Chondrocyte (in vitro differentiated cells): ENCODE results near the gene CUL4A. TPM values are rescaled to one million over a fixed set of nuclear protein-coding genes. Genes with fewer than 3 reads are reported as not detected.

ENCODE experiments used
- DNase-seq: peaks from one replicate; pipeline ENCODE4 v3.0.0; 2021; ENCODE audit warnings: mixed read lengths, low spot score
- H3K27ac Mint-ChIP-seq: one replicate; pipeline ENCODE4 v1.8.0; 2021; ENCODE audit warnings: mild to moderate bottlenecking, moderate library complexity, mixed read lengths; ENCODE audit not compliant: unreplicated experiment
- H3K27me3 Mint-ChIP-seq: 2 replicates; pipeline ENCODE4 v1.8.0; 2021; ENCODE audit warnings: low read depth, mixed read lengths
- H3K36me3 Mint-ChIP-seq: 2 replicates; pipeline ENCODE4 v1.8.0; 2021; ENCODE audit warnings: low read depth, mixed read lengths
- H3K4me1 Mint-ChIP-seq: 2 replicates; pipeline ENCODE4 v1.8.0; 2021; ENCODE audit warnings: low read depth, mild to moderate bottlenecking, mixed read lengths
- H3K4me3 Mint-ChIP-seq: one replicate; pipeline ENCODE4 v1.8.0; 2021; ENCODE audit warnings: mild to moderate bottlenecking, moderate library complexity, mixed read lengths; ENCODE audit not compliant: unreplicated experiment
- H3K9me3 Mint-ChIP-seq: 2 replicates; pipeline ENCODE4 v1.8.0; 2021; ENCODE audit warnings: low read depth, mixed read lengths
- CTCF ChIP-seq: fragments of 200-600 bp; sonication (generic); IDR thresholded peaks from 2 replicates; pipeline ENCODE4 v1.5.0; 2021; ENCODE audit warnings: antibody characterized with exemption, mild to moderate bottlenecking, moderate library complexity
- total RNA-seq: library from RNA; stranded (reverse); gene quantifications from 3 replicates; pipeline ENCODE4 v1.2.1, GENCODE V29; 2021

Gene CUL4A
- total RNA-seq, 1 donor from 2014 or later, result 64.6 TPM

GRCh38 chr13:113267642-113268405 lies 58.4 kb downstream of the CUL4A start:
- DNase-seq, result no peak
- no peak overlapping the region for H3K27ac Mint-ChIP-seq
- no peak overlapping the region for H3K4me3 Mint-ChIP-seq
- no peak for TF ChIP-seq CTCF
- peaks cover 21% of the 10 kb centered on the region for H3K36me3 Mint-ChIP-seq
- no peaks in the 10 kb centered on the region for H3K9me3 Mint-ChIP-seq
- H3K27me3 Mint-ChIP-seq, result no peaks in the 10 kb centered on the region
- no peaks in the 10 kb centered on the region for H3K4me1 Mint-ChIP-seq

GRCh38 chr13:113272031-113272430 lies 62.6 kb downstream of the CUL4A start:
- H3K36me3 Mint-ChIP-seq, result peaks cover 11% of the 10 kb centered on the region
- H3K9me3 Mint-ChIP-seq, result no peaks in the 10 kb centered on the region
- H3K27ac Mint-ChIP-seq, result no peak overlapping the region
- no peak overlapping the region for H3K4me3 Mint-ChIP-seq
- no peak for TF ChIP-seq CTCF
- no peak for DNase-seq
- peaks cover 27% of the 10 kb centered on the region for H3K4me1 Mint-ChIP-seq
- no peaks in the 10 kb centered on the region for H3K27me3 Mint-ChIP-seq

- no peak for TF ChIP-seq CTCF
- Mint-ChIP-seq H3K36me3 (peaks cover 8% of the 10 kb centered on the region), H3K4me1 (peaks cover 27% of the 10 kb centered on the region), H3K4me3 (no peak overlapping the region), H3K27me3 (no peaks in the 10 kb centered on the region), H3K27ac (no peak overlapping the region), H3K9me3 (no peaks in the 10 kb centered on the region)
- DNase-seq, result no peak
Measured at GRCh38 chr13:113272701-113273181, 63.3 kb downstream of the CUL4A start.

GRCh38 chr13:113273321-113273720 lies 63.9 kb downstream of the CUL4A start:
- H3K27ac Mint-ChIP-seq, result peak overlapping the region; percentile 95
- H3K4me3 Mint-ChIP-seq, result no peak overlapping the region
- DNase-seq, result no peak
- TF ChIP-seq CTCF, result no peak
- no peaks in the 10 kb centered on the region for H3K27me3 Mint-ChIP-seq
- peaks cover 27% of the 10 kb centered on the region for H3K4me1 Mint-ChIP-seq
- peaks cover 4% of the 10 kb centered on the region for H3K36me3 Mint-ChIP-seq
- H3K9me3 Mint-ChIP-seq, result no peaks in the 10 kb centered on the region

GRCh38 chr13:113273851-113274590 lies 64.6 kb downstream of the CUL4A start:
- no peaks in the 10 kb centered on the region for H3K9me3 Mint-ChIP-seq
- H3K36me3 Mint-ChIP-seq, result peaks cover 5% of the 10 kb centered on the region
- no peak for DNase-seq
- peak overlapping the region; percentile 95 for H3K27ac Mint-ChIP-seq
- H3K27me3 Mint-ChIP-seq, result no peaks in the 10 kb centered on the region
- peaks cover 27% of the 10 kb centered on the region for H3K4me1 Mint-ChIP-seq
- no peak overlapping the region for H3K4me3 Mint-ChIP-seq
- no peak for TF ChIP-seq CTCF
